ENCODE measurements around the gene CKMT1A.
"Not testable (repeated sequence)": the region's sequence is repeated elsewhere in the genome, so short reads cannot be mapped to it uniquely, and the experiment has no call there.

The CKMT1A gene

GRCh38 chr15:43693148-43694022, at the start of gene CKMT1A:
Gene CKMT1A (plus strand): TSS chr15:43693859. CDS start chr15:43694051, 192 bp downstream.
- not testable (repeated sequence) for H3K27ac ChIP-seq (ENCODE audit: low read length); H3K9me3 ChIP-seq (ENCODE audit: control insufficient read depth, low read depth, low read length)

DNA sequence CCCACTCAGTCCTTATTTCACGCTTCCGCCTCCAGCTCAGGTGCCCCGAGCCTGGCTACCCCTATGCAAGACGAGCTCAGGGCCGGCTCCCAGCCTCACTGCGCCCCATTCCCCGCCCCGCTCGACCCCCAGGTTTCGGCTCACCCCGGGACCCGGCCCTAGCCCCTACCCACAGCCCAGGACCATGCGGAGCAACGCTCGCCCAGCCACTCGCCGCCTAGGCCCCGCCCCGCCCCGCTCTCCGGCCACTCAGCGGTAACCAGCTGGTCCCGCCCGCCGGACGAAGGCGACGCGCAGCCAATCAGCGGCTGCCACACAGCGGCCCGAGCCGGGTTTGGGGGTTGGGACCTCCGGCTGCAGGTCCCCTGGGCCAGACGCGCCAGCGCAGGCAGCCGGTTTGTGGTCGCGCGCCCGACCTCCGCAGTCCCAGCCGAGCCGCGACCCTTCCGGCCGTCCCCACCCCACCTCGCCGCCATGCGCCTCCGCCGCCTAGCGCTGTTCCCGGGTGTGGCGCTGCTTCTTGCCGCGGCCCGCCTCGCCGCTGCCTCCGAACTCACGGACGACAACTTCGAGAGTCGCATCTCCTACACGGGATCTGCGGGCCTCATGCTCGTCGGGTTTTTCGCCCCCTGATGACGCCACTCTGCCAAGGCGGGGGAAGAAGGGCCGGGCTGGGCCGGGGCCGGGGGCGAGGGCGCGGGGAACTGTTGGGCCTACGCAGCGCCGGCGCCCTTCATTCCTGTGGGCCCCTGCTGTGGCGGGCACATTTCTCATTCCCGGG, 44.8 kb upstream of the CKMT1A start, which contains the start of gene CATSPER2:
Gene CATSPER2, minus strand, starts transcription at position 196 of the 781 bp plus-strand sequence. CDS start 783 bp downstream, outside the sequence.
- no peak within 1 kb of the TSS for H3K4me3 ChIP-seq (ENCODE audit: low read length)
- no peaks in the 10 kb centered on the region for H3K9me3 ChIP-seq (ENCODE audit: control insufficient read depth, low read depth, low read length)
- no peaks in the 10 kb centered on the region for H3K4me1 ChIP-seq (ENCODE audit: control insufficient read depth, low read depth, low read length)
- H3K36me3 ChIP-seq (ENCODE audit: control insufficient read depth, low read depth, low read length): no peaks in the 10 kb centered on the region
- no peaks in the 10 kb centered on the region for H3K27me3 ChIP-seq (ENCODE audit: control insufficient read depth, insufficient read depth, low read length)
- no peak within 1 kb of the TSS for H3K27ac ChIP-seq (ENCODE audit: low read length)
- H3K9ac ChIP-seq (ENCODE audit: low read length): no peak within 1 kb of the TSS

More at GRCh38 chr15:43693148-43694022, at the start of gene CKMT1A:
- not testable (repeated sequence) for H3K9ac ChIP-seq (ENCODE audit: low read length); H3K4me1 ChIP-seq (ENCODE audit: control insufficient read depth, low read depth, low read length); H3K27me3 ChIP-seq (ENCODE audit: control insufficient read depth, insufficient read depth, low read length); H3K4me3 ChIP-seq (ENCODE audit: low read length); H3K36me3 ChIP-seq (ENCODE audit: control insufficient read depth, low read depth, low read length)

DNA sequence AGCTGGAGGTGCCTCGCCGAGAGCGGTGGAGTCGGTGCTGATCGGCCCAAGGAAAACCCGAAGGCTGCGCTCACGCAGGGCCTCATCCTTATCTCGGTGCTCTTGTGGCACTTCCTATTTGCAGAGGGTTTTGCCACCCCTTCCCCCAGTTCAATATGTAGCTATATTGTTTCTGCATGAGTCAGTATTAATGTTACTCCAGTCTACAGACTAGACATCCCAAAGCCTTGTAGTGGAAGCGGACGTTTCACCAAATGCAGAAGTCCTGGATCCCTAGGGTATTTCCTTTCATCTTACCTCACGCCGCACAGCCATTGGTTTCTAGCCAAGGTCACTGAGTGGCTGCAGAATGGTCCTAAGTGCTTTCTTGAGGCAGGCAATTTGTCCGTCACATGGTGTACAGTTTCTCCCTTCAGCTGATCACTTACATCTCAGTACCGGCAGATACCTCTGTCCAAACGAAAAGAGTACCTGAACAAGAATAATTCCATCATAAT, 44.2 kb upstream of the CKMT1A start:
- H3K27me3 ChIP-seq (ENCODE audit: control insufficient read depth, insufficient read depth, low read length); H3K9me3 ChIP-seq (ENCODE audit: control insufficient read depth, low read depth, low read length); H3K4me3 ChIP-seq (ENCODE audit: low read length): not testable (repeated sequence)

GRCh38 chr15:43659727-43660126, 33.9 kb upstream of the CKMT1A start:
- not testable (repeated sequence) for H3K9ac ChIP-seq (ENCODE audit: low read length); H3K4me3 ChIP-seq (ENCODE audit: low read length); H3K4me1 ChIP-seq (ENCODE audit: control insufficient read depth, low read depth, low read length); H3K36me3 ChIP-seq (ENCODE audit: control insufficient read depth, low read depth, low read length); H3K27me3 ChIP-seq (ENCODE audit: control insufficient read depth, insufficient read depth, low read length); H3K9me3 ChIP-seq (ENCODE audit: control insufficient read depth, low read depth, low read length); H3K27ac ChIP-seq (ENCODE audit: low read length)

More for the DNA sequence above, 44.2 kb upstream of the CKMT1A start:
- H3K4me1 ChIP-seq (ENCODE audit: control insufficient read depth, low read depth, low read length); H3K9ac ChIP-seq (ENCODE audit: low read length); H3K27ac ChIP-seq (ENCODE audit: low read length); H3K36me3 ChIP-seq (ENCODE audit: control insufficient read depth, low read depth, low read length): not testable (repeated sequence)

DNA sequence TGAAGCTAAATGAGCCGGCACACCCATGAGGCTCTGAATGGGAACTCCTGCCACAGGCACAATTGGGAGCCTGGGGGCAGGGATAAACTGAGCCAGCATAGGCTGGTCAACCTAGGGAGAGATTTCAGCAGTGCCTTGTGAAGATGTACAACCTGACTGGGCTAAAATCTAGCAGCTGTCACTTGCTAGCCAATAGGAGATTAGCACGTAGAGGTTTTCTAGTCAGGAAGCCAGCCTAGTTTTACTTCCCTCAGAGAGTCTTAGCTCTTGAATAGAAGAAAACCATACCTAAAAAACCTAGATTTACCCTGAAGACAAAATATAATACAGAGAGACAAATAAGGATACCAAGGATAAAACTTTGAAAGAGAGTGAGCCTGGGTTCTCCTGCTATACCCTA, 31.4 kb upstream of the CKMT1A start:
- H3K9me3 ChIP-seq (ENCODE audit: control insufficient read depth, low read depth, low read length); H3K4me1 ChIP-seq (ENCODE audit: control insufficient read depth, low read depth, low read length); H3K27me3 ChIP-seq (ENCODE audit: control insufficient read depth, insufficient read depth, low read length); H3K27ac ChIP-seq (ENCODE audit: low read length); H3K4me3 ChIP-seq (ENCODE audit: low read length); H3K36me3 ChIP-seq (ENCODE audit: control insufficient read depth, low read depth, low read length); H3K9ac ChIP-seq (ENCODE audit: low read length): not testable (repeated sequence)

GRCh38 chr15:43663333-43663732, 30.3 kb upstream of the CKMT1A start:
- not testable (repeated sequence) for H3K27ac ChIP-seq (ENCODE audit: low read length); H3K4me1 ChIP-seq (ENCODE audit: control insufficient read depth, low read depth, low read length); H3K36me3 ChIP-seq (ENCODE audit: control insufficient read depth, low read depth, low read length); H3K27me3 ChIP-seq (ENCODE audit: control insufficient read depth, insufficient read depth, low read length); H3K9ac ChIP-seq (ENCODE audit: low read length); H3K4me3 ChIP-seq (ENCODE audit: low read length); H3K9me3 ChIP-seq (ENCODE audit: control insufficient read depth, low read depth, low read length)

GRCh38 chr15:43666177-43666576, 27.5 kb upstream of the CKMT1A start:
- H3K4me1 ChIP-seq (ENCODE audit: control insufficient read depth, low read depth, low read length); H3K27ac ChIP-seq (ENCODE audit: low read length); H3K36me3 ChIP-seq (ENCODE audit: control insufficient read depth, low read depth, low read length); H3K9ac ChIP-seq (ENCODE audit: low read length); H3K27me3 ChIP-seq (ENCODE audit: control insufficient read depth, insufficient read depth, low read length); H3K9me3 ChIP-seq (ENCODE audit: control insufficient read depth, low read depth, low read length); H3K4me3 ChIP-seq (ENCODE audit: low read length): not testable (repeated sequence)

- not testable (repeated sequence) for H3K36me3 ChIP-seq (ENCODE audit: control insufficient read depth, low read depth, low read length); H3K4me3 ChIP-seq (ENCODE audit: low read length); H3K27ac ChIP-seq (ENCODE audit: low read length); H3K27me3 ChIP-seq (ENCODE audit: control insufficient read depth, insufficient read depth, low read length); H3K9ac ChIP-seq (ENCODE audit: low read length); H3K4me1 ChIP-seq (ENCODE audit: control insufficient read depth, low read depth, low read length); H3K9me3 ChIP-seq (ENCODE audit: control insufficient read depth, low read depth, low read length)
Measured at GRCh38 chr15:43674175-43674574, 19.5 kb upstream of the CKMT1A start.

- H3K4me3 ChIP-seq (ENCODE audit: low read length); H3K4me1 ChIP-seq (ENCODE audit: control insufficient read depth, low read depth, low read length); H3K36me3 ChIP-seq (ENCODE audit: control insufficient read depth, low read depth, low read length); H3K27me3 ChIP-seq (ENCODE audit: control insufficient read depth, insufficient read depth, low read length); H3K9me3 ChIP-seq (ENCODE audit: control insufficient read depth, low read depth, low read length); H3K9ac ChIP-seq (ENCODE audit: low read length); H3K27ac ChIP-seq (ENCODE audit: low read length): not testable (repeated sequence)
Measured at GRCh38 chr15:43689604-43690301, 3.9 kb upstream of the CKMT1A start.

GRCh38 chr15:43692679-43693078, 980 bp upstream of the CKMT1A start:
- not testable (repeated sequence) for H3K4me3 ChIP-seq (ENCODE audit: low read length); H3K36me3 ChIP-seq (ENCODE audit: control insufficient read depth, low read depth, low read length); H3K4me1 ChIP-seq (ENCODE audit: control insufficient read depth, low read depth, low read length); H3K27ac ChIP-seq (ENCODE audit: low read length); H3K9me3 ChIP-seq (ENCODE audit: control insufficient read depth, low read depth, low read length); H3K27me3 ChIP-seq (ENCODE audit: control insufficient read depth, insufficient read depth, low read length); H3K9ac ChIP-seq (ENCODE audit: low read length)

DNA sequence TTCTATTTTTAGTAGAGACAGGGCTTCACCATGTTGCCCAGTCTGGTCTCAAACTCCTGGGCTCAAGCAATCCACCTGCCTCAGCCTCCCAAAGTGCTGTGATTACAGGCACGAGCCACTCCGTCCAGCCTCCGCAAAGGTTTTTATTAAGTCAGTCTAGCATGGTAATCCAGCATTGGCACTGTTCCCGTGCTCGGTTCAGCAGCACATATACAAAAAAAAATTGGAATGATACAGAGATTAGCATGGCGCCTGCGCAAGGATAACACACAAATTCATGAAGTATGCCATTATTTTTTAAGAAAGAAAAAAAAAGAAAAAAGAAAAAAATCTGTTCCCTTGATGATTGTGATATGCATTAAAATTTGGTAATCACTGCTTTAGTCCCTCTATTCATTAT, 8.5 kb downstream of the CKMT1A start:
- no peak overlapping the region for H3K9ac ChIP-seq (ENCODE audit: low read length)
- no peaks in the 10 kb centered on the region for H3K4me1 ChIP-seq (ENCODE audit: control insufficient read depth, low read depth, low read length)
- H3K9me3 ChIP-seq (ENCODE audit: control insufficient read depth, low read depth, low read length): no peaks in the 10 kb centered on the region
- H3K27me3 ChIP-seq (ENCODE audit: control insufficient read depth, insufficient read depth, low read length): no peaks in the 10 kb centered on the region
- no peak overlapping the region for H3K4me3 ChIP-seq (ENCODE audit: low read length)
- no peak overlapping the region for H3K27ac ChIP-seq (ENCODE audit: low read length)
- H3K36me3 ChIP-seq (ENCODE audit: control insufficient read depth, low read depth, low read length): peaks cover 3% of the 10 kb centered on the region

All from iPS-18a (cell line).